Stimulated activated CD8-positive, alpha-beta memory T cell treated with anti-CD3 and anti-CD28 coated beads, Interleukin-15, amount 100 ng/mL, for 1 hour (primary cell): ENCODE results near the gene GOLGA3.
"Not testable (repeated sequence)": the region's sequence is repeated elsewhere in the genome, so short reads cannot be mapped to it uniquely, and the experiment has no call there.

ENCODE experiments used
- DNase-seq: peaks from one replicate; pipeline ENCODE4 v3.0.0-alpha.2; 2020; ENCODE audit warnings: low read depth

GOLGA3 gene, protein sequence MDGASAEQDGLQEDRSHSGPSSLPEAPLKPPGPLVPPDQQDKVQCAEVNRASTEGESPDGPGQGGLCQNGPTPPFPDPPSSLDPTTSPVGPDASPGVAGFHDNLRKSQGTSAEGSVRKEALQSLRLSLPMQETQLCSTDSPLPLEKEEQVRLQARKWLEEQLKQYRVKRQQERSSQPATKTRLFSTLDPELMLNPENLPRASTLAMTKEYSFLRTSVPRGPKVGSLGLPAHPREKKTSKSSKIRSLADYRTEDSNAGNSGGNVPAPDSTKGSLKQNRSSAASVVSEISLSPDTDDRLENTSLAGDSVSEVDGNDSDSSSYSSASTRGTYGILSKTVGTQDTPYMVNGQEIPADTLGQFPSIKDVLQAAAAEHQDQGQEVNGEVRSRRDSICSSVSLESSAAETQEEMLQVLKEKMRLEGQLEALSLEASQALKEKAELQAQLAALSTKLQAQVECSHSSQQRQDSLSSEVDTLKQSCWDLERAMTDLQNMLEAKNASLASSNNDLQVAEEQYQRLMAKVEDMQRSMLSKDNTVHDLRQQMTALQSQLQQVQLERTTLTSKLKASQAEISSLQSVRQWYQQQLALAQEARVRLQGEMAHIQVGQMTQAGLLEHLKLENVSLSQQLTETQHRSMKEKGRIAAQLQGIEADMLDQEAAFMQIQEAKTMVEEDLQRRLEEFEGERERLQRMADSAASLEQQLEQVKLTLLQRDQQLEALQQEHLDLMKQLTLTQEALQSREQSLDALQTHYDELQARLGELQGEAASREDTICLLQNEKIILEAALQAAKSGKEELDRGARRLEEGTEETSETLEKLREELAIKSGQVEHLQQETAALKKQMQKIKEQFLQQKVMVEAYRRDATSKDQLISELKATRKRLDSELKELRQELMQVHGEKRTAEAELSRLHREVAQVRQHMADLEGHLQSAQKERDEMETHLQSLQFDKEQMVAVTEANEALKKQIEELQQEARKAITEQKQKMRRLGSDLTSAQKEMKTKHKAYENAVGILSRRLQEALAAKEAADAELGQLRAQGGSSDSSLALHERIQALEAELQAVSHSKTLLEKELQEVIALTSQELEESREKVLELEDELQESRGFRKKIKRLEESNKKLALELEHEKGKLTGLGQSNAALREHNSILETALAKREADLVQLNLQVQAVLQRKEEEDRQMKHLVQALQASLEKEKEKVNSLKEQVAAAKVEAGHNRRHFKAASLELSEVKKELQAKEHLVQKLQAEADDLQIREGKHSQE (N-terminal part only)

DNA sequence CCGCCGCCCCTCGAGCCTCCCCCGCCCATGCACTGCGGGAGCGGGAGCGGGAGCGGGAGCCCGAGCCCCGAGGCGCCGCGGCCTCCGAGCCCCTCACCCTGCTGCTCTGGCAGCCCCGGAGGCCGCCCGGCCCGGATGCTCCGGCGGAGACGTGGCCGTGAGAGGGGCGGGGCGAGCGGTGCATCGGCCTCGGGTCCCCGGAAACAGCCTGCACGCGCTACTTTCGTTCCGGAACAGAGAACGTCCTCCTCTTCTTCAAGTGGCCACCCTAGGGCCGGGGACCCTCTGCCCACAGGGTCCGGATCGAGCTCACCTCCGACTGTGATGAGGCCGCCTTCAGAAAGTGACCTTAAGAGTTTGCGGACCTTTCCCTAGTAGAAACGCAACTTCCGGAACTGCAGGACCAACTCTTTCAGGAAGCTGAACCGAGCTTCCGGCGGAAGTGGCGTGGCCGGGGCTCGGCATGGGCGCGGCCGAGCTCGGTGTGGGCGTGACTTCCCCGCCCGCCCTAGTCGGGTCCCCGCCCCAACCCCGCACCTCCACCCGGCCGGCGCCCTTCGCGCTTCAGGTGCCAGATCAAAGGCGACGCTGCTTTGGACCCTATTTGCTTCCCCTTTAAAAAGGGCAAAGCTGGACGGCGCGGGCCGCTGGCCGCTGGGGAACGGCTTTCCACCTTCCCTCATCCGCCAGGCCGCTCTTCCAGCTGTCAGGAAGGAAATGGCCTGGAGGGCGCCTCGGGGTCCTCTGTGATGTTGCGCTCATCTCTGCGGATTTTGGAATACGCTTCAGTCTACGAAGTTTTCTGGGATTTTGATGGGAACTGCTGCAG is at the start of gene GOLGA3:
TSS of gene GOLGA3 (minus strand) at position 164 of the 829 bp plus-strand sequence. CDS start 6,741 bp downstream, outside the sequence.
- DNase-seq, result peak; percentile 93

DNA sequence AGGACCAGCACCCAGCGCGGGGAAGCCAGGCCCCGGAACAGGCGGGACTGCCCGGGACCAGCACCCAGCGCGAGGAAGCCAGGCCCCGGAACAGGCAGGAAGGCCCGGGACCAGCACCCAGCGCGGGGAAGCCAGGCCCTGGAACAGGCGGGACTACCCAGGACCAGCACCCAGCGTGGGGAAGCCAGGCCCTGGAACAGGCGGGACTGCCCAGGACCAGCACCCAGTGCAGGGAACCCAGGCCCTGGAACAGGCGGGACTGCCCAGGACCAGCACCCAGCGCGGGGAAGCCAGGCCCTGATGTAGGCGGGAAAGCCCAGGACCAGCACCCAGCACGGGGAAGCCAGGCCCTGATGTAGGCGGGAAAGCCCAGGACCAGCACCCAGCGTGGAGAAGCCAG is 46.0 kb upstream of the GOLGA3 start:
- not testable (repeated sequence) for DNase-seq

DNA sequence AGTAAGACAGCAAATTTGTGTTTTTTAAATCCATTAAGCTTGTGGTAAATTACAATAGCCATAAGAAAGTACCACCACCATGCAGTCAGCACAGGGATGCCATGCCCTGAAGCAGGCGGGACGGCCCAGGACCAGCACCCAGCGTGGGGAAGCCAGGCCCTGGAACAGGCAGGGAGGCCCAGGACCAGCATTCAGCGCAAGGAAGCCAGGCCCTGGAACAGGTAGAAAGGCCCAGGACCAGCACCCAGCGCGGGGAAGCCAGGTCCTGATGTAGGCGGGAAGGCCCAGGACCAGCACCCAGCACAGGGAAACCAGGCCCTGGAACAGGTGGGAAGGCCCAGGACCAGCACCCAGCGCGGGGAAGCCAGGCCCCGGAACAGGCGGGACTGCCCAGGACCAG is 45.5 kb upstream of the GOLGA3 start:
- no peak for DNase-seq

DNA sequence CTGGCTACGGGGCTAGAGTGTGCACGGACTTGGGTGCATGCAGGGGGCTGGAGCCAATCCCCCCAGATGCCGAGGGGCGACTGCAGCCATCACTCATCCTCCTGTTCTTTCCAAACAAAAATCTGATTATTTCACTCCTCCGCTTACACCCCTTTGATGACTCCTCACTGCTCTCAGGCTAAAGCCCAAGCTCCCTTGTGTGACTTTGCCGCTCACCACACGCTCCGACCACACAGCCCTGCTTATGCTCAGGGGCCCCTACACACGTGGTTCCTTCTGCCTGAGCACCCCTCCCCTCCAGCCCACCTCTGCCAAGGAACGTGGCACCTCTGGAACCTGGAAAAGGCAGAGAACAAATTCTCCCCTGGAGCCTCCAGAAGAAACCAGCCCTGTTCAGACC is 45.1 kb upstream of the GOLGA3 start:
- DNase-seq, result no peak

DNA sequence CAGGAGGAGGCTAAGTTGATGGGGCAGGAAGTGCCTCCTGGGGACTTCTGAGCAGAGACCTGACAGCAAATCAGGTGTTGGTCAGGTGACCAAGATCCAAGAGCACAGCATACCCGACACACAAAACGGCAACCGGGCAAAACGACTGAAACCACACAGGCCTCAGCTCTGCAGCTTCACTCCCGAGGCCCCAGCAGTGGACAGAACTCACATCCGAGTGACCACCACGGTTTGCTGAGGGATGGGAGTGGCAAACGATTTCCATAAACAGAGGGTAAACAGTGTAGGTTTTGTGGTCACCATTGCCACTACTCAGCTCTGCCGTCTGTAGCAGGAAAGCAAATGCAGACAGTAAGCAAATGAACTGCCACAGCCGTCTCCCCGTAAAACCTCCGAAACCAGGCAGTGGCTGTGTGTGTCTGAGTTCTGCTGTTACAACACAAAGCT is 44.3 kb upstream of the GOLGA3 start:
- no peak for DNase-seq

DNA sequence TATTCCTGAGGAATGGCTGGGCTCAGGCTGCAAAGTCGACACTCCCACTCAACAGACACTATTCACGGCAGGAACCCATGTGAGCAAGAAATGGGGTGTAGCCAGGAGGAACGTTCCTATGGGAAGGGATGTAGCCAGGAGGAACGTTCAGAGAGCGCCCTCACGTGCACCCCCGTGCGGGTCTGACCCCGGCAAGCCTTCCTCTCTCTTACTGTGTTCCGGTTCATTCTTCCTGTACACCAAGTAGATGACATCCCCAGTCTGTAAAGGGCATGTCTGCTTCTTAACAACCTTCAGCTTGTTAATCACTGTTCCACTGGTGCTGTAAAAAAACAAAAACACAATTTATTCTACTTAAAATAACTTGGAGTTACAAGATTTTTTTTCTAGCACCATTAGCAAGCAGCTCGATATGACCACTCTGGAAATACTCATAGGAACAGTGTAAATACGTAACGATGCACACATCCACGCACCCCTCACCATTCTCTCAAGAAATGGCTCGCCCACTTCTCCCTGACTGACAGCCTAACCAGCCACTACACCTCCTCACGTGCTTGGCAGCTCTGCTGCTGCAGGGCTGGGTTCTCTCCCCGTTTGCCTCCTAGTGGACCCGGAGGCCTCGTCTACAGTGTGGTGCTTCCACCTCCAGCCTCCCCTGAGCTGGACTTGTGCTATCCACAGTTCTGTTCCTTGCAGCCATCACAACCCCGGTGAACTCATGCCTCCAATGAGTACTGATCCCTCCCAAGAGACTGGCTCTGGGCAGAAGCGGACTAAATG is 43.6 kb upstream of the GOLGA3 start:
- no peak for DNase-seq

DNA sequence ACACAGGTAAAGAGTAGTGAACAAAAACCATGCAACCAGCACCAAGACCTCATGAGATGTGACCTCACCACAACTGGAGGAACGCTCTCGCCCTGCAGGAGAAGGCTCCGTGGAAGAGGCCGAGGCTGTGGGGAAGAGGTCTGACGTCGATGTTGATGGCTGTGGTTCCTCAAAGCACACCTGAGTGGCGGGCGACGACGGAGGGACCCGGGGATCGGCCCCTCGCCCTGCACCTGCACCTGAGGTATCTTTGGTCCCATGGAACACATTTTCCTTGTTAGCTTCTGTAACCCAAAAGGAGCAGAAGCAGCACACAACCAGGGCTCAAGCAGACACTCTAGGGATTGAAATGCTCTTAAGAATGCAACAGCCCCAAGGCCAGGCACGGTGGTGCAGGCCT is 40.9 kb upstream of the GOLGA3 start:
- DNase-seq, result no peak

DNA sequence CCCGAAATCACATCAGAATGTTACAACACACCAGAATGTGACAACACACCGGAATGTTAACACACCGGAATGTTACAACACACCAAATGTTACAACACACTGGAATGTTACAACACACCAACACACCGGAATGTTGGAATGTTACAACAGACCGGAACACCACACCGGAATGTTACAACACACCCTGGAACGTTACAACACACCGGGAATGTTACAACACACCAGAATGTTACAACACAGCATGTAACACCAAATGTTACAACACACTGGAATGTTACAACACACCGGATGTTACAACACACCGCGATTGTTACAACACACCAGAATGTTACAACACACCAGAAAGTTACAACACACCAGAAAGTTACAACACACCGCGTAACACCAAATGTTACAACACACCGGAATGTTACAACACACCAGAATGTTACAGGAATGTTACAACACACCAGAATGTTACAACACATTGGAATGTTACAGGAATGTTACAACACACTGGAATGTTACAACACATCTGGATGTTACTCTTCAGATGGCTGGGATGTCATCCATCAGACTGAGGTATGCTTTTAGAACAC is 37.7 kb upstream of the GOLGA3 start:
- DNase-seq, result no peak

DNA sequence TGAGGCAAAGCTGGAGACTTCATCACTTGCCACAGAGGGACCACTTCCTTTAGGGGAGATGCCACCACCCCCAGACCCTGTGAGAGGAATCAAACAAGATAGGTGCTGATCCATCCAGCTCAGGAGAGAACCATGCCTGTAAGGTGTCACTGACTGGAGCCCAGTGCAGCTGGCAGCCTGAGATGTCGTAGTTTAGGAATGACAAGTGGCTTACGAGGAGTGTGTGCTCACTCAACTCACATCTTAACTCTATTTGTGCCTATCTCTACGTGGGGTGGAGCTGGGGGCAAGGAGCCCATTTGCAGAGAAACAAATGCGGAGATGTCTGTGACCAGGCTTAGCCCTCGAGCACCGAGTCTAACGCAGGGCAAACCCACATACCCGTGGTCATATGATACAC is 32.9 kb upstream of the GOLGA3 start:
- no peak for DNase-seq

DNA sequence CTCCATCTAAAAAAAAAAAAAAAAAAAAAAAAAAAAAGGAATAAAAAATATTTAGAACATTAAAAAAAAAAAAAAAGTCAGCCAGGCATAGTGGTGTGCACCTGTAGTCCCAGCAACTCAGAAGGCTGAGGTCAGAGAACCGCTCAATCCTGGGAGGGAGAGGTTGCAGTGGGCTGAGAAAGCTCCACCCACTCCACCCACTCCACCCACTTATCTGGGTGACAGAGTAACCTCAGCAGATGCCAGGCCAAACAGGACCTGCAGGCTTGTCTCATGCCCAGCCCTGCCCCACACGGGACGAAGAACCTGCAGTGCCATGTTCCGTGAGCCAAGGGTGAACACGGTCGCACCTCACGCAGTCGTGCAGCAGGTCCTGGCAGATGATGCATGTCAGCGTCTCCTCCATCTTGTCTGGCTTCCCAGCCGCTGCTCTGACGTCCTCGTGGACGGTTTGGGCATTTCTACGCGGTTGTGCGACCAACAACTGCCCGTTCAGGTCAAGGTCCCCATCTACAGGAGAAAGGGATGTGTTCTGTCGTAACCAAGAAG is 30.1 kb upstream of the GOLGA3 start:
- DNase-seq, result no peak

DNA sequence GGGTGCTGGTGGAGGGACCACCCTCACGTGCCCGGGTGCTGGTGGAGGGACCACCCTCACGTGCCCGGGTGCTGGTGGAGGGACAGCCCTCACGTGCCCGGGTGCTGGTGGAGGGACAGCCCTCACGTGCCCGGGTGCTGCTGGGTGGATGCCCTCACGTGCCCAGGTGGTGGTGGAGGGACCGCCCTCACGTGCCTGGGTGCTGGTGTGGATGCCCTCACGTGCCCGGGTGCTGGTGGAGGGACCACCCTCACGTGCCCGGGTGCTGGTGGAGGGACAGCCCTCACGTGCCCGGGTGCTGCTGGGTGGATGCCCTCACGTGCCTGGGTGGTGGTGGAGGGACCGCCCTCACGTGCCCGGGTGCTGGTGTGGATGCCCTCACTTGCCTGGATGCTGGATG is 28.4 kb upstream of the GOLGA3 start:
- not testable (repeated sequence) for DNase-seq

DNA sequence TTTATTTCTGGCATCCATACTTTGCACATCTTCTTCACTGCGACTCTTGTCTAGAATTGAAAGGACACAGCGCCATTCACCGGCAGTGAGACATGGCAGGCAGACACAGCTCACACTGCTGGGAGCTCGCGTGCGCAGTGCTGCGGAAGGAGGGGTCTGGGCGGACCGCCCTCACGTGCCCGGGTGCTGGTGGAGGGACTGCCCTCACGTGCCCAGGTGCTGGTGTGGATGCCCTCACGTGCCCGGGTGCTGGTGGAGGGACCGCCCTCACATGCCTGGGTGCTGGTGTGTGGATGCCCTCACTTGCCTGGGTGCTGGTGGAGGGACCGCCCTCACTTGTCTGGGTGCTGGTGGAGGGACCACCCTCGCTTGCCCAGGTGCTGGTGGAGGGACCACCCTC is 27.9 kb upstream of the GOLGA3 start:
- no peak for DNase-seq

DNA sequence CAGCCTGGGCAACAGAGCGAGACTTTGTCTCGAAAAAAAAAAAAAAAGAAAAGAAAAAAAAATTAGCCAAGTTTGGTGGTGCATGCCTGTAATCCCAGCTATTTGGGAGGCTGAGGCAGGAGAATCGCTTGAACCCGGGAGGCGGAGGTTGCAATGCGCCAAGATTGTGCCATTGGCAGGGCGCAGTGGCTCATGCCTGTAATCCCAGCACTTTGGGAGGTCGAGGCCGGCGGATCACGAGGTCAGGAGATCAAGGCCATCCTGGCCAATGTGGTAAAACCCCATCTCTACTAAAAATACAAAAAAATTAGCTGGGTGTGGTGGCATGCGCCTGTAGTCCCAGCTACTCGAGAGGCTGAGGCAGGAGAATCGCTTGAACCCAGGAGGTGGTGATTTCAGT is 26.5 kb upstream of the GOLGA3 start:
- not testable (repeated sequence) for DNase-seq

DNA sequence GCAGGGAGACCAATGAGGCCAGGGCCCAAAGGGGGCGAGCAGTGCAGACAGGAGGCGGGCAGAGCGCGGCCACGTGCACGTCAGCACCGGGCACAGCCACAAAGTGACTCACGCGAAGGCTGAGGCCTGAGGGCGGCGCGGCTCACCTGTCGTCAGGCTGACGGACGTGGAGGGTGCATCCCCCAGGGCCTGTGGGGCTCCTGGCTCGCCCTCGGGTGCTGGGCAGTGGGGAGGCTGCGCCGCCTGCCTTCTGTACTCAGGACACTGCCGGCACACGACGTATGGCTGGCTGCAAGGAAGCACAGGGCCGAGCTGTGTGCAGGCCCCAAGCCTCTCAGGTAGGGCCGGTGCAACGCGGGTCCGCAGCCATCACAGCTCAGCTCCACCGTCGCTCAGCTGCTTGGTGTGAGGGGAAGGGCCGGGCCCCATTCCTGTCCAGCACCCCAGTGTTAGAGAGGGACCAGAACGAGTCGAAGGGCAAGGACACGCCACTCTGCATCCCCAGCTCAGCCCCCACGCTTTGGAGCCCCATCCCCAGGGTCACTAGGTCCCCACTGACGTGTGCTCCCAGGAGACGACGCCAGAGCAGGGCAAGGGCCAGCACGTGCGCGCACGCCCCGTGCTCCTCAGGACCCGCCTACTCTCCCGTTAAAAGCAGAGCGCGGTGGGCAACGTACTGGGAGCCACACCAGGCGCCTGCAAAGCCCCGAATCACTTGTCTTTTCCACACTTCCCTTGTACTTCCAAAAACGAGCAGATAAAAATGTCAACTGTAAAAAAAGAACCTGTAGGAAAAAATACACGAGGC is 24.8 kb upstream of the GOLGA3 start:
- DNase-seq, result no peak

DNA sequence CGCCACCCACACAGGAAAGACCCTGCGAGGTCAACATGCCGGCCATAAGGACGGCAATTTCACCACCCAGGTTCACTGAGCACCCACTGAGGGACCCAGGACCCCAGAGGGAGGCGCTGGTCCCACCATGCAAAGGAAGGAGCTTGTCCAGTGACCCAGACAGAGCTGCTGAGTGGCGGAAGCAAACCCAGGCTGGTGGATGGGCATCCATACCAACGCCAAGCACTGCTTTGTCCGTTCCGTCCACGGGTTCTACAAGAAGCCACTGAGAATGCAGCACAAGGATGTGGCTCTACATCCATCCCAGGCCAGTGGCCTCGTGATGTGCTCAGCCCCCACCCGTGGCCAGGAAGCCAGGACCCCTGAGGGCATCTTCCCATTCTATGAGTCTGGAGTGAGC is 23.8 kb upstream of the GOLGA3 start:
- DNase-seq, result no peak

DNA sequence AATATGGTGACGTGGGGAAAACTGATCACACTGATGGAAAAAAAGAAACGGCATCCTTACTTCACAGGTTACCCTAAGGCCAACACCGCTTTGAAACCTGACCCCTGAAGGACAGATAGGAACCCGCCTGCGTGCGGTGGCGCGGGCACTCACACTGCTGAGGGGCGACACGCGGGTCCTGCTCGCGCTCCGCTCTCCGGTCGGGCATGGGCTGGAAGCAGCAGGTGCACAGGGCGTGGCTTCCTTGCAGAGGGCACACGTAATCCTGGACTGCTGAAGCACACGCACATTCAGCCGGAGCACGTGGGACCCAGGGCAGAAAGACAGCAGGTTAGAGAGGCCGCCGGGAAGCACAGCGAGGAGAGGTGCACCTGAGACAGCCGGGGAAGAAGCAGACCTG is 22.8 kb upstream of the GOLGA3 start:
- DNase-seq, result no peak

DNA sequence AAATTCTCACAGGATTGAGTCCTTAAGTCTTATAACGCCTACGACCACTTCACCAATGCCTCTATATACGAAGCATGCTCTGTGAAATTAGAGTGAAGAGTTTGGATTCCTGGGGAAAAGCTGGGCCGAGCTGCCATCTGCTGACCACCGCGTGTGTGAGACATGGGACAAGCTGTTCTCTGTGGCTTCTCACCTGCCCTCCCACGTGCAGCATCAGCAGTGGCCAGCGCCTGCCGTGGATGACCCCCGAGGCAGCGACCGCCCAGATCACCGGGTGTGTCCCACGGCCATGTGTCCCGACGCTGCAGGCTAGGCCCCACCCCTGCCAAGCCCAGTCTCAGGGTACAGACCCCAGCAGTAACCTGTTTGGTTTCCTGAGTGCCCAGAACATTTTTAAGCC is 21.6 kb upstream of the GOLGA3 start:
- DNase-seq, result no peak

DNA sequence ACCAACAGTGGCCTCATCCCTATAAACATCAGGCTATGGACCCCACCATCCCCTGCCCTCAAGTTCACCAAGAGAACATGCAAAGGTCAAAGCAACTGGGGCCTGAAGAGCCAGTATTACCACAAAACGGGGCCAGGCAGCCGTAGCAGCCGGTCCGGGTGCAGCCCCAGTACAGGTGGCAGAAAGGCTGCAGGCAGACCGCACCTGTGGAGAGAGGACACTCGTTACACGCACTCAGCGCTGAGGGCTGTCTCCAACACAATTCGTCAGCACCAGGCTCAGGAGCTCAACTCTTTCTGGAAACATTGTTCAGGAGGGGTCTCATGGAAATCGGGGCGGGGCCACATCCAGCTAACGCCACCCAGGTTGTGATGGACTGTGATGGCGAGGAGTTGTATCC is 19.9 kb upstream of the GOLGA3 start:
- no peak for DNase-seq
